22Rv1 (cell line): ENCODE results near the gene TCF4.

Experiments
- H3K27ac ChIP-seq: fragments of 450-650 bp; 2 replicates; pipeline ENCODE4 v1.5.1; 2017
- CTCF ChIP-seq: fragments of 450-650 bp; IDR thresholded peaks from 2 replicates; pipeline ENCODE4 v1.5.1; 2017; ENCODE audit warnings: mild to moderate bottlenecking
- ZFX ChIP-seq: fragments of 450-650 bp; IDR thresholded peaks from 2 replicates; pipeline ENCODE4 v1.6.1; 2017; ENCODE audit warnings: antibody characterized with exemption, borderline replicate concordance

The TCF4 gene

GRCh38 chr18:55306359-55307024, 281.5 kb downstream of the TCF4 start:
- TF ChIP-seq CTCF (no peak), ZFX (no peak)
- H3K27ac ChIP-seq: no peak overlapping the region

GRCh38 chr18:55302167-55302833, 285.7 kb downstream of the TCF4 start:
- H3K27ac ChIP-seq: no peak overlapping the region
- no peak for TF ChIP-seq ZFX
- TF ChIP-seq CTCF: no peak

- H3K27ac ChIP-seq: no peak overlapping the region
- no peak for TF ChIP-seq CTCF
- TF ChIP-seq ZFX: no peak
Observed at GRCh38 chr18:55301824-55302166, 286.2 kb downstream of the TCF4 start.

GRCh38 chr18:55300936-55301531, 287.0 kb downstream of the TCF4 start:
- no peak overlapping the region for H3K27ac ChIP-seq
- TF ChIP-seq CTCF (no peak), ZFX (no peak)

- H3K27ac ChIP-seq: no peak overlapping the region
Observed at GRCh38 chr18:55300421-55300935, 287.5 kb downstream of the TCF4 start.

GRCh38 chr18:55296778-55297177, 291.2 kb downstream of the TCF4 start:
- H3K27ac ChIP-seq: no peak overlapping the region
- TF ChIP-seq CTCF: no peak
- no peak for TF ChIP-seq ZFX

More at GRCh38 chr18:55300421-55300935, 287.5 kb downstream of the TCF4 start:
- TF ChIP-seq ZFX: no peak
- TF ChIP-seq CTCF: no peak

GRCh38 chr18:55296115-55296514, 291.9 kb downstream of the TCF4 start:
- TF ChIP-seq CTCF (no peak), ZFX (no peak)
- no peak overlapping the region for H3K27ac ChIP-seq
